ENCODE results near the gene CD72. TPM values are rescaled to one million over a fixed set of nuclear protein-coding genes. Genes with fewer than 3 reads are reported as not detected.
"Not testable (repeated sequence)": the region's sequence is repeated elsewhere in the genome, so short reads cannot be mapped to it uniquely, and the experiment has no call there.

Gene CD72
- total RNA-seq, 1 donor from 2014 or later = 3.1 TPM

- TF ChIP-seq CTCF (IDR thresholded peaks at IDR 0.05; ENCODE audit: unreplicated experiment) = no peak
- no peak for DNase-seq (ENCODE audit: low spot score, unreplicated experiment)
- no peaks in the 10 kb centered on the region for H3K36me3 Mint-ChIP-seq (ENCODE audit: insufficient read depth)
- H3K9me3 Mint-ChIP-seq (ENCODE audit: low read depth) = no peaks in the 10 kb centered on the region
- peaks cover 4% of the 10 kb centered on the region for H3K4me1 Mint-ChIP-seq (ENCODE audit: low read depth)
- H3K4me3 Mint-ChIP-seq (ENCODE audit: low read depth) = peak overlapping the region; percentile 69
- H3K27ac Mint-ChIP-seq = no peak overlapping the region
- H3K27me3 Mint-ChIP-seq = peaks cover 67% of the 10 kb centered on the region
These were observed 665 bp downstream of the CD72 start for GRCh38 chr9:35617548-35617947.

GRCh38 chr9:35616681-35617459, 1.3 kb downstream of the CD72 start:
- DNase-seq (ENCODE audit: low spot score, unreplicated experiment) = no peak
- Mint-ChIP-seq H3K4me3 (ENCODE audit: low read depth) (peak overlapping the region; percentile 69), H3K9me3 (ENCODE audit: low read depth) (no peaks in the 10 kb centered on the region), H3K4me1 (ENCODE audit: low read depth) (peaks cover 4% of the 10 kb centered on the region), H3K27me3 (peaks cover 68% of the 10 kb centered on the region), H3K27ac (no peak overlapping the region), H3K36me3 (ENCODE audit: insufficient read depth) (no peaks in the 10 kb centered on the region)
- peak; percentile 19 for TF ChIP-seq CTCF (IDR thresholded peaks at IDR 0.05; ENCODE audit: unreplicated experiment)

- TF ChIP-seq CTCF (IDR thresholded peaks at IDR 0.05; ENCODE audit: unreplicated experiment) = no peak
- Mint-ChIP-seq H3K27ac (no peak overlapping the region), H3K36me3 (ENCODE audit: insufficient read depth) (no peaks in the 10 kb centered on the region), H3K4me1 (ENCODE audit: low read depth) (peaks cover 4% of the 10 kb centered on the region), H3K27me3 (peaks cover 64% of the 10 kb centered on the region), H3K4me3 (ENCODE audit: low read depth) (peak overlapping the region; percentile 69), H3K9me3 (ENCODE audit: low read depth) (no peaks in the 10 kb centered on the region)
- no peak for DNase-seq (ENCODE audit: low spot score, unreplicated experiment)
These were observed 2.1 kb downstream of the CD72 start for GRCh38 chr9:35615981-35616680.

- Mint-ChIP-seq H3K4me1 (ENCODE audit: low read depth) (peaks cover 4% of the 10 kb centered on the region), H3K36me3 (ENCODE audit: insufficient read depth) (peaks cover 3% of the 10 kb centered on the region), H3K27ac (no peak overlapping the region)
These were observed 5.4 kb downstream of the CD72 start for GRCh38 chr9:35612843-35613242.

GRCh38 chr9:35612066-35612465, 6.1 kb downstream of the CD72 start:
- not testable (repeated sequence) for H3K9me3 Mint-ChIP-seq (ENCODE audit: low read depth); H3K4me1 Mint-ChIP-seq (ENCODE audit: low read depth); H3K27ac Mint-ChIP-seq; H3K4me3 Mint-ChIP-seq (ENCODE audit: low read depth); H3K36me3 Mint-ChIP-seq (ENCODE audit: insufficient read depth); DNase-seq (ENCODE audit: low spot score, unreplicated experiment)
- peaks cover 41% of the 10 kb centered on the region for H3K27me3 Mint-ChIP-seq

More at GRCh38 chr9:35612843-35613242, 5.4 kb downstream of the CD72 start:
- no peaks in the 10 kb centered on the region for H3K9me3 Mint-ChIP-seq (ENCODE audit: low read depth)
- H3K4me3 Mint-ChIP-seq (ENCODE audit: low read depth) = no peak overlapping the region
- DNase-seq (ENCODE audit: low spot score, unreplicated experiment) = no peak
- peaks cover 49% of the 10 kb centered on the region for H3K27me3 Mint-ChIP-seq
- TF ChIP-seq CTCF (IDR thresholded peaks at IDR 0.05; ENCODE audit: unreplicated experiment) = no peak

Measured in progenitor cell of endocrine pancreas (in vitro differentiated cells).